Motor neuron (in vitro differentiated cells): ENCODE results near the gene AKT2. TPM values are rescaled to one million over a fixed set of nuclear protein-coding genes. Genes with fewer than 3 reads are reported as not detected.

ENCODE experiments used
- ATAC-seq, 8 experiments: fragments of 200-7000 bp; cut with Tn5 transposase; replicated peaks in 6 of 8; 2 replicates each; pipeline ENCODE4 v1.8.0; 2021; ENCODE audit warnings: mild to moderate bottlenecking in 8 of 8, moderate library complexity in 8 of 8
- H3K27ac ChIP-seq, 2 donors: fragments of 250-450 bp; sonication (Bioruptor Pico); 2 replicates each; pipeline ENCODE4 v1.9.0; 2021; ENCODE audit warnings: antibody characterized with exemption in 2 of 2, mild to moderate bottlenecking in 2 of 2, moderate library complexity in 1 of 2
- H3K4me1 ChIP-seq, 2 donors: fragments of 250-450 bp; sonication (Bioruptor Pico); replicated peaks in 1 of 2; 2 replicates each; pipeline ENCODE4 v1.6.1; 2021; ENCODE audit warnings: antibody characterized with exemption in 2 of 2, mild to moderate bottlenecking in 2 of 2, moderate library complexity in 1 of 2
- H3K4me3 ChIP-seq, 5 donors: fragments of 250-450 bp; sonication (Bioruptor Pico); 2 replicates each; pipeline ENCODE4 v1.9.0; 2021; ENCODE audit warnings: antibody characterized with exemption in 5 of 5, mild to moderate bottlenecking in 5 of 5, moderate library complexity in 4 of 5
- WGBS, 10 experiments: fragments of 450-650 bp; shearing (Covaris generic); methylation state at CpG; one replicate each; pipeline ENCODE4 v1.0.0; 2022; 5-methylcytosine and 5-hydroxymethylcytosine counted together
- in situ Hi-C, 9 experiments: fragments of 400-800 bp; cut with MboI; loops; one replicate each; pipeline ENCODE4 v1.15.0; 2021; ENCODE audit warnings: low sequenced_read_pairs in 9 of 9, low pct_unique_long_range_greater_than_20kb in 2 of 9; ENCODE audit not compliant: unreplicated experiment in 9 of 9
- total RNA-seq, 8 experiments: library from RNA; unstranded; fragments of 300-600 nt; gene quantifications; 2 replicates each; pipeline versions ENCODE4 v1.2.3 to v1.2.4, GENCODE V29; 2022

AKT2 gene
- total RNA-seq, 8 experiments from 2014 or later, result 21.0 to 141 (median 44.0) TPM

GRCh38 chr19:40266119-40266518 lies 19.0 kb downstream of the AKT2 start:
- no peaks in the 10 kb centered on the region for H3K4me1 ChIP-seq
- 40 to 97% (median 79%) methylated on average over 1 to 5 of the region's 17 CpGs; no CpG with 5 or more reads in 6 of the 10 experiments for WGBS, 10 experiments
- no peak overlapping the region for H3K27ac ChIP-seq
- H3K4me3 ChIP-seq, result no peak overlapping the region
- ATAC-seq, result peak in 1 of 8 experiments; percentile 59
- in situ Hi-C loops, result no loop called here

GRCh38 chr19:40265763-40266099 lies 19.4 kb downstream of the AKT2 start:
- in situ Hi-C loops, result no loop called here
- ATAC-seq, result no peak
- H3K4me3 ChIP-seq, result no peak overlapping the region
- no peaks in the 10 kb centered on the region for H3K4me1 ChIP-seq
- no peak overlapping the region for H3K27ac ChIP-seq
- 100% methylated on average over 4 of the region's 6 CpGs; no CpG with 5 or more reads in 9 of the 10 experiments for WGBS, 10 experiments

- Histone ChIP-seq H3K4me1 (no peaks in the 10 kb centered on the region), H3K4me3 (no peak overlapping the region), H3K27ac (no peak overlapping the region)
- in situ Hi-C loops, result no loop called here
- 80 to 100% (median 92%) methylated on average over 1 to 5 of the region's 22 CpGs; no CpG with 5 or more reads in 5 of the 10 experiments for WGBS, 10 experiments
- ATAC-seq, result no peak
Measured at GRCh38 chr19:40265055-40265762, 19.9 kb downstream of the AKT2 start.

GRCh38 chr19:40264314-40265054 lies 20.7 kb downstream of the AKT2 start:
- no peak overlapping the region for H3K27ac ChIP-seq
- 80 to 100% (median 96%) methylated on average over 1 to 11 of the region's 19 CpGs; no CpG with 5 or more reads in 5 of the 10 experiments for WGBS, 10 experiments
- H3K4me1 ChIP-seq, result no peaks in the 10 kb centered on the region
- ATAC-seq, result no peak
- in situ Hi-C loops, result no loop called here
- H3K4me3 ChIP-seq, result no peak overlapping the region

GRCh38 chr19:40263440-40264313 lies 21.5 kb downstream of the AKT2 start:
- in situ Hi-C loops, result no loop called here
- WGBS, 10 experiments, result 80 to 100% (median 92%) methylated on average over 1 to 13 of the region's 24 CpGs; no CpG with 5 or more reads in 3 of the 10 experiments
- ATAC-seq, result no peak
- Histone ChIP-seq H3K27ac (no peak overlapping the region), H3K4me3 (no peak overlapping the region), H3K4me1 (no peaks in the 10 kb centered on the region)

GRCh38 chr19:40262422-40262821 lies 22.7 kb downstream of the AKT2 start:
- in situ Hi-C loops, result no loop called here
- no peak overlapping the region for H3K27ac ChIP-seq
- ATAC-seq, result no peak
- H3K4me1 ChIP-seq, result no peaks in the 10 kb centered on the region
- no peak overlapping the region for H3K4me3 ChIP-seq
- 80 to 100% (median 94%) methylated on average over 1 to 3 of the region's 3 CpGs; no CpG with 5 or more reads in 7 of the 10 experiments for WGBS, 10 experiments

GRCh38 chr19:40261631-40262030 lies 23.5 kb downstream of the AKT2 start:
- in situ Hi-C loops, result no loop called here

GRCh38 chr19:40257096-40257517 lies 28.0 kb downstream of the AKT2 start:
- Histone ChIP-seq H3K4me1 (no peaks in the 10 kb centered on the region), H3K27ac (no peak overlapping the region), H3K4me3 (no peak overlapping the region)
- in situ Hi-C loops, result no loop called here
- ATAC-seq, result no peak
- 100% methylated on average over 1 to 2 of the region's 9 CpGs; no CpG with 5 or more reads in 8 of the 10 experiments for WGBS, 10 experiments

More at GRCh38 chr19:40261631-40262030, 23.5 kb downstream of the AKT2 start:
- 43 to 100% (median 87%) methylated on average over 1 to 7 of the region's 8 CpGs; no CpG with 5 or more reads in 1 of the 10 experiments for WGBS, 10 experiments
- no peaks in the 10 kb centered on the region for H3K4me1 ChIP-seq
- H3K27ac ChIP-seq, result no peak overlapping the region
- no peak overlapping the region for H3K4me3 ChIP-seq
- no peak for ATAC-seq

- ATAC-seq, result peak in 2 of 8 experiments; percentile 52 to 81
- Histone ChIP-seq H3K4me1 (no peaks in the 10 kb centered on the region), H3K4me3 (no peak overlapping the region), H3K27ac (no peak overlapping the region)
- in situ Hi-C loops, result no loop called here
- 82 to 100% (median 97%) methylated on average over 1 to 3 of the region's 8 CpGs; no CpG with 5 or more reads in 6 of the 10 experiments for WGBS, 10 experiments
Measured at GRCh38 chr19:40256512-40256911, 28.6 kb downstream of the AKT2 start.

- ATAC-seq, result no peak
- Histone ChIP-seq H3K4me3 (no peak overlapping the region), H3K4me1 (no peaks in the 10 kb centered on the region), H3K27ac (no peak overlapping the region)
- in situ Hi-C loops, result no loop called here
- WGBS, 10 experiments, result 100% methylated on average over 2 of the region's 3 CpGs; no CpG with 5 or more reads in 9 of the 10 experiments
Measured at GRCh38 chr19:40255619-40256166, 29.5 kb downstream of the AKT2 start.

GRCh38 chr19:40254714-40255418 lies 30.3 kb downstream of the AKT2 start:
- no peak for ATAC-seq
- in situ Hi-C loops, result no loop called here
- WGBS, 10 experiments, result 88 to 100% (median 95%) methylated on average over 1 to 7 of the region's 16 CpGs; no CpG with 5 or more reads in 2 of the 10 experiments

GRCh38 chr19:40253611-40254092 lies 31.5 kb downstream of the AKT2 start:
- in situ Hi-C loops, result no loop called here
- H3K4me3 ChIP-seq, result no peak overlapping the region
- 71 to 100% (median 87%) methylated on average over 1 to 7 of the region's 8 CpGs for WGBS, 10 experiments
- ATAC-seq, result peak in 1 of 8 experiments; percentile 50
- no peaks in the 10 kb centered on the region for H3K4me1 ChIP-seq
- no peak overlapping the region for H3K27ac ChIP-seq

More at GRCh38 chr19:40254714-40255418, 30.3 kb downstream of the AKT2 start:
- Histone ChIP-seq H3K27ac (no peak overlapping the region), H3K4me1 (no peaks in the 10 kb centered on the region), H3K4me3 (no peak overlapping the region)
